H1 (cell line): ENCODE measurements around the gene ST3GAL2. TPM values are rescaled to one million over a fixed set of nuclear protein-coding genes. Genes with fewer than 3 reads are reported as not detected.

ENCODE experiments used
- CTCF ChIA-PET: fragments of 300-600 bp; sonication (Branson Sonifier 250); formaldehyde crosslinking; loops from one replicate; lab custom pipeline; 2021; ENCODE audit not compliant: partially characterized antibody; lab: Charles Lee
- POLR2A ChIA-PET: fragments of 300-600 bp; sonication (Branson Sonifier 250); formaldehyde crosslinking; loops from one replicate; lab custom pipeline; 2021; ENCODE audit warnings: inconsistent platforms; ENCODE audit not compliant: partially characterized antibody; lab: Charles Lee
- DNase-seq, 2 experiments: peaks; one replicate each; pipeline versions ENCODE4 v3.0.0 to v3.0.0-alpha.2; 2010 to 2022; ENCODE audit warnings: low spot score in 2 of 2, low read depth in 1 of 2, mixed read lengths in 1 of 2
- FAIRE-seq: peaks from 2 replicates; lab custom pipeline; 2011; peaks lifted over from hg19 to GRCh38; lab: Jason Lieb, UNC
- H2AFZ ChIP-seq: 2 replicates; pipeline ENCODE4 v1.8.1; 2012; ENCODE audit warnings: low read length, inconsistent platforms
- H2AK5ac ChIP-seq: 2 replicates; pipeline ENCODE4 v1.6.1; 2013; ENCODE audit warnings: low read depth, low read length
- H2BK120ac ChIP-seq: replicated peaks from 2 replicates; pipeline ENCODE3; 2013; ENCODE audit warnings: low read depth, low read length, inconsistent platforms
- H2BK12ac ChIP-seq: 2 replicates; pipeline ENCODE4 v1.6.1; 2013; ENCODE audit warnings: low read depth, low read length
- H2BK15ac ChIP-seq: 2 replicates; pipeline ENCODE4 v1.6.1; 2013; ENCODE audit warnings: low read length
- H2BK20ac ChIP-seq: 2 replicates; pipeline ENCODE4 v1.6.1; 2013; ENCODE audit warnings: low read length
- H2BK5ac ChIP-seq: 2 replicates; pipeline ENCODE4 v1.6.1; 2013; ENCODE audit warnings: low read depth, low read length
- H3K14ac ChIP-seq: 2 replicates; pipeline ENCODE4 v1.6.1; 2013; ENCODE audit warnings: inconsistent platforms; ENCODE audit not compliant: insufficient read length
- H3K18ac ChIP-seq: 2 replicates; pipeline ENCODE4 v1.6.1; 2013; ENCODE audit warnings: low read length; ENCODE audit errors: extremely low read depth
- H3K23ac ChIP-seq: 2 replicates; pipeline ENCODE4 v1.6.1; 2013; ENCODE audit warnings: inconsistent platforms; ENCODE audit not compliant: insufficient read length
- H3K23me2 ChIP-seq: 2 replicates; pipeline ENCODE4 v1.6.1; 2013; ENCODE audit warnings: low read depth, low read length
- H3K27ac ChIP-seq: 2 replicates; pipeline ENCODE4 v1.6.1; 2011; ENCODE audit warnings: low read depth, low read length, inconsistent platforms
- H3K27me3 ChIP-seq, 4 experiments: replicated peaks in 1 of 4; 1 replicate in 1 of 4; 2 replicates in 3 of 4; pipeline versions ENCODE4 v1.6.1 to v1.8.1; 2011 to 2013; ENCODE audit warnings: low read length in 3 of 4, mild to moderate bottlenecking in 3 of 4, inconsistent platforms in 2 of 4, mixed read lengths in 2 of 4, moderate library complexity in 1 of 4; ENCODE audit not compliant: control insufficient read depth in 3 of 4, insufficient read depth in 3 of 4; ENCODE audit errors: extremely low read depth in 1 of 4
- H3K36me3 ChIP-seq, 4 experiments: 2 replicates each; pipeline versions ENCODE4 v1.6.1 to v1.8.1; 2011 to 2013; ENCODE audit warnings: mild to moderate bottlenecking in 4 of 4, low read length in 3 of 4, moderate library complexity in 2 of 4, control low read depth in 1 of 4, inconsistent platforms in 1 of 4; ENCODE audit not compliant: insufficient read depth in 4 of 4, control insufficient read depth in 2 of 4
- H3K4ac ChIP-seq: replicated peaks from 2 replicates; pipeline ENCODE3; 2013; ENCODE audit warnings: low read length, low read depth, mixed read lengths, inconsistent platforms; ENCODE audit not compliant: insufficient read length
- H3K4me1 ChIP-seq, 4 experiments: replicated peaks in 1 of 4; 1 replicate in 1 of 4; 2 replicates in 3 of 4; pipeline versions ENCODE4 v1.6.1 to v1.8.1; 2011 to 2013; ENCODE audit warnings: low read length in 3 of 4, inconsistent platforms in 2 of 4, mixed read lengths in 1 of 4; ENCODE audit not compliant: insufficient read depth in 4 of 4, control insufficient read depth in 3 of 4
- H3K4me2 ChIP-seq, 2 experiments: 2 replicates each; pipeline versions ENCODE4 v1.6.1 to v1.8.1; 2011 to 2013; ENCODE audit warnings: low read depth in 2 of 2, low read length in 2 of 2, control low read depth in 1 of 2, inconsistent platforms in 1 of 2, mild to moderate bottlenecking in 1 of 2; ENCODE audit not compliant: insufficient read depth in 1 of 2
- H3K4me3 ChIP-seq, 4 experiments: fragments of 200-600, 300-600 bp in 1 of 4; sonication (generic), shearing (Covaris generic), sonication (Bioruptor Twin) in 1 of 4; 2 replicates each; pipeline versions ENCODE4 v1.5.1 to v1.8.1; 2011 to 2016; ENCODE audit warnings: low read length in 4 of 4, low read depth in 3 of 4, control low read depth in 2 of 4, inconsistent platforms in 2 of 4, mild to moderate bottlenecking in 2 of 4, mixed read lengths in 1 of 4, moderate library complexity in 1 of 4; ENCODE audit not compliant: insufficient read depth in 2 of 4; ENCODE audit errors: extremely low read depth in 1 of 4
- H3K56ac ChIP-seq: replicated peaks from 2 replicates; pipeline ENCODE3; 2013; ENCODE audit warnings: low read depth, mild to moderate bottlenecking, mixed read lengths, low read length, inconsistent platforms; ENCODE audit not compliant: insufficient read length
- H3K79me1 ChIP-seq: 2 replicates; pipeline ENCODE4 v1.6.1; 2013; ENCODE audit warnings: low read depth, low read length, control low read depth
- H3K79me2 ChIP-seq, 2 experiments: 2 replicates each; pipeline versions ENCODE4 v1.6.1 to v1.8.1; 2012 to 2013; ENCODE audit warnings: low read length in 2 of 2, mild to moderate bottlenecking in 2 of 2, inconsistent platforms in 1 of 2; ENCODE audit not compliant: insufficient read depth in 2 of 2, control insufficient read depth in 1 of 2
- H3K9ac ChIP-seq, 4 experiments: replicated peaks in 1 of 4; 1 replicate in 1 of 4; 2 replicates in 3 of 4; pipeline versions ENCODE4 v1.6.1 to v1.8.1; 2011 to 2013; ENCODE audit warnings: low read depth in 3 of 4, low read length in 3 of 4, control low read depth in 2 of 4, mild to moderate bottlenecking in 2 of 4, moderate library complexity in 2 of 4, inconsistent platforms in 1 of 4; ENCODE audit errors: extremely low read depth in 1 of 4
- H3K9me3 ChIP-seq, 2 experiments: 2 replicates each; pipeline versions ENCODE4 v1.6.1 to v1.8.1; 2012 to 2013; ENCODE audit warnings: mild to moderate bottlenecking in 2 of 2, moderate library complexity in 2 of 2, control low read depth in 1 of 2, inconsistent platforms in 1 of 2, low read depth in 1 of 2, low read length in 1 of 2, mixed read lengths in 1 of 2; ENCODE audit not compliant: insufficient read depth in 2 of 2
- H4K20me1 ChIP-seq, 2 experiments: replicated peaks in 1 of 2; 2 replicates each; pipeline versions ENCODE3 to v1.8.1; 2011 to 2013; ENCODE audit warnings: inconsistent platforms in 2 of 2, low read length in 2 of 2, mild to moderate bottlenecking in 1 of 2; ENCODE audit not compliant: insufficient read depth in 2 of 2, control insufficient read depth in 1 of 2
- H4K5ac ChIP-seq: 2 replicates; pipeline ENCODE4 v1.6.1; 2013; ENCODE audit warnings: low read length, low read depth, mixed read lengths, inconsistent platforms; ENCODE audit not compliant: insufficient read length
- H4K8ac ChIP-seq: 2 replicates; pipeline ENCODE4 v1.8.0; 2013; ENCODE audit warnings: mild to moderate bottlenecking, moderate library complexity, low read length, inconsistent platforms; ENCODE audit not compliant: insufficient read depth; ENCODE audit errors: extremely low read depth
- H4K91ac ChIP-seq: replicated peaks from 2 replicates; pipeline ENCODE3; 2013; ENCODE audit warnings: low read length, mixed read lengths, inconsistent platforms; ENCODE audit not compliant: insufficient read length
- KDM4A ChIP-seq: IDR thresholded peaks from one replicate; pipeline ENCODE4 v1.7.1; 2012; ENCODE audit warnings: low read depth, mild to moderate bottlenecking, moderate library complexity, low read length, inconsistent platforms; ENCODE audit not compliant: severe bottlenecking
- POU5F1 ChIP-seq: IDR thresholded peaks from 2 replicates; pipeline ENCODE4 v1.6.1; 2011; ENCODE audit warnings: low read depth, mild to moderate bottlenecking, low read length, moderate library complexity
- RAD21 ChIP-seq, 2 experiments: IDR thresholded peaks in 1 of 2; conservative IDR thresholded peaks in 1 of 2; 2 replicates each; pipeline ENCODE4 v1.6.1; 2011; ENCODE audit warnings: low read depth in 2 of 2, low read length in 2 of 2, improper control_type of control experiment in 1 of 2, inconsistent platforms in 1 of 2, mild to moderate bottlenecking in 1 of 2, moderate library complexity in 1 of 2
- WGBS, 2 experiments: shearing (Covaris generic) in 1 of 2; methylation state at CpG; one replicate each; pipeline versions ENCODE4 v1.1.6 to v1.1.7; 2013 to 2015; ENCODE audit warnings: low lambda C conversion rate in 2 of 2, mixed read lengths in 2 of 2, inconsistent platforms in 1 of 2, low coverage in 1 of 2, missing lambda C conversion rate in 1 of 2; ENCODE audit not compliant: insufficient replicate concordance in 2 of 2, insufficient coverage in 1 of 2, insufficient read length in 1 of 2; ENCODE audit errors: extremely low coverage in 1 of 2, missing lambda C conversion rate in 1 of 2; 5-methylcytosine and 5-hydroxymethylcytosine counted together
- polyA plus RNA-seq, 7 experiments: library from polyadenylated mRNA; depleted of rRNA in 3 of 7; stranded (reverse) in 5 of 7; unstranded in 2 of 7; fragments of >200 nt in 5 of 7; fragments of 200-250 nt in 2 of 7; gene quantifications; 1 replicate in 5 of 7; 2 replicates in 1 of 7; 4 replicates in 1 of 7; pipeline versions ENCODE4 v1.2.1 to v1.2.3, GENCODE V29; 2011 to 2013; ENCODE audit warnings: missing spikeins in 2 of 7, mixed read lengths in 2 of 7
- total RNA-seq: library from RNA; stranded (reverse); fragmentation: NEBNext Ultra II Directional; extraction: Animal tissue kit (Norgen Biotek cat#: 25700); gene quantifications from 2 replicates; pipeline ENCODE4 v1.2.1, GENCODE V29; 2021

Gene ST3GAL2
- total and polyA plus RNA-seq, 2 of the 8 experiments (the other 6 are each of a cell fraction or from before 2014, with no cell fraction given): 14.4 to 39.7 TPM

DNA sequence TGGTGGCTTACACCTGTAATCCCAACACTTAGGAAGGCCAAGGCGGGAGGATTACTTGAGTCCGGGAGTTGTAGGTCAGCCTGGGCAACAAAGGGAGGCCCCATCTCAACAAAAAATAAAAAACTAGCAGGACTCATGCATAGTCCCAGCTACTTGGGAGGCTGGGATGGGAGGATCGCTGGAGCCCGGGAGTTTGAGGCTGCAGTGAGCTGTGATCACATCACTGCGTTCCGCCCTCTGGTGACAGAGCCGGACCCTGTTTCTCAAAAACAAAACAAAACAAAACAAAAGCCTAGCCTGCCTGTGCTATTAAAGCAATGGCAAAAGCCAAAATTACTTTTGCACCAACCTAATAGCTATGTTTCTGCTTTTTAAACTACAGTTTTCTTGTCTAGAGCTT is 17.0 kb upstream of the ST3GAL2 start:
- Histone ChIP-seq H3K23ac (no peak overlapping the region), H2AFZ (no peak overlapping the region), H4K8ac (no peak overlapping the region), H3K14ac (no peak overlapping the region), H3K23me2 (no peaks in the 10 kb centered on the region; the same call in 1 of the 2 replicates), H2BK5ac (no peak overlapping the region), H3K4ac (no peak overlapping the region), H2BK120ac (no peak overlapping the region), H3K4me2 (no peak overlapping the region; a peak in 1 of 4 replicates), H2BK12ac (no peak overlapping the region), H3K27me3 (no peaks in the 10 kb centered on the region), H4K91ac (no peak overlapping the region), H3K79me1 (no peaks in the 10 kb centered on the region), H3K79me2 (no peaks in the 10 kb centered on the region), H4K5ac (no peak overlapping the region), H2AK5ac (no peak overlapping the region), H3K18ac (no peak overlapping the region), H3K9me3 (no peaks in the 10 kb centered on the region), H3K9ac (no peak overlapping the region), H3K4me3 (no peak overlapping the region), H3K56ac (no peak overlapping the region), H2BK15ac (no peak overlapping the region), H4K20me1 (no peaks in the 10 kb centered on the region), H2BK20ac (no peak overlapping the region), H3K36me3 (no peaks in the 10 kb centered on the region), H3K4me1 (peaks cover 0 to 2% (median 0%) of the 10 kb centered on the region in 4 experiments; a peak in 1 of 7 replicates), H3K27ac (no peak overlapping the region)
- FAIRE-seq (no peak), DNase-seq (no peak)
- TF ChIP-seq RAD21 (IDR thresholded peaks at IDR 0.05 in 1 of 2, conservative IDR thresholded peaks at IDR 0.05 in 1 of 2; ENCODE audit: low read depth in 2 of 2, low read length in 2 of 2): peak; percentile 6 to 8; a peak in 1 of 4 replicates
- no peak for TF ChIP-seq KDM4A
- TF ChIP-seq POU5F1: no peak
- ChIA-PET CTCF (interaction anchor here (0.7 to 5.3 kb wide), 17 partner anchors 10 to 76 kb away, joined by 3 to 37 read pairs (median 4); partner anchors contain the start of gene ST3GAL2), POLR2A (interaction anchor here (0.8 to 5.1 kb wide), 6 partner anchors 12 to 80 kb away, joined by 3 to 37 read pairs (median 3); no protein-coding TSS in a partner anchor)
- 98% methylated on average over 7 of the region's 7 CpGs; no CpG with 5 or more reads in 1 of the 2 experiments for WGBS, 2 experiments
